ENCODE measurements around the gene DIMT1. TPM values are rescaled to one million over a fixed set of nuclear protein-coding genes. Genes with fewer than 3 reads are reported as not detected.

The DIMT1 gene
- total and polyA plus RNA-seq, 2 of the 8 experiments (the other 6 are each of a cell fraction or from before 2014, with no cell fraction given): 19.3 to 42.1 TPM

GRCh38 chr5:62432621-62433064 lies 28.9 kb upstream of the DIMT1 start:
- Histone ChIP-seq H3K23me2 (ENCODE audit: low read depth, low read length) (no peaks in the 10 kb centered on the region), H3K36me3 (ENCODE audit: control insufficient read depth in 2 of 4, insufficient read depth in 4 of 4, low read length in 3 of 4) (peaks cover 0 to 4% (median 0%) of the 10 kb centered on the region in 4 experiments; a peak in 1 of 8 replicates), H4K5ac (ENCODE audit: insufficient read length, low read depth, low read length) (no peak overlapping the region), H3K56ac (replicated peaks; ENCODE audit: insufficient read length, low read depth, low read length) (no peak overlapping the region), H2AFZ (ENCODE audit: low read length) (no peak overlapping the region), H4K91ac (replicated peaks; ENCODE audit: insufficient read length, low read length) (no peak overlapping the region), H3K9ac (replicated peaks in 1 of 4; ENCODE audit: extremely low read depth in 1 of 4, low read depth in 3 of 4, low read length in 3 of 4) (no peak overlapping the region), H4K20me1 (replicated peaks in 1 of 2; ENCODE audit: control insufficient read depth in 1 of 2, insufficient read depth in 2 of 2, low read length in 2 of 2) (peaks cover 2% of the 10 kb centered on the region in 2 experiments), H2BK12ac (ENCODE audit: low read depth, low read length) (no peak overlapping the region), H3K4me1 (replicated peaks in 1 of 4; ENCODE audit: control insufficient read depth in 3 of 4, insufficient read depth in 4 of 4, low read length in 3 of 4) (no peaks in the 10 kb centered on the region), H3K27ac (ENCODE audit: low read depth, low read length) (no peak overlapping the region), H4K8ac (ENCODE audit: extremely low read depth, insufficient read depth, low read length) (no peak overlapping the region), H2AK5ac (ENCODE audit: low read depth, low read length) (no peak overlapping the region), H3K9me3 (ENCODE audit: insufficient read depth in 2 of 2, low read depth in 1 of 2, low read length in 1 of 2) (no peaks in the 10 kb centered on the region), H3K4me3 (ENCODE audit: extremely low read depth in 1 of 4, insufficient read depth in 2 of 4, low read depth in 3 of 4, low read length in 4 of 4) (no peak overlapping the region), H3K79me1 (ENCODE audit: low read depth, low read length) (peaks cover 6% of the 10 kb centered on the region; the same call in 1 of the 2 replicates), H2BK15ac (ENCODE audit: low read length) (no peak overlapping the region), H3K79me2 (ENCODE audit: control insufficient read depth in 1 of 2, insufficient read depth in 2 of 2, low read length in 2 of 2) (peaks cover 3 to 78% of the 10 kb centered on the region in 2 experiments; a peak in 2 of 4 replicates), H2BK5ac (ENCODE audit: low read depth, low read length) (no peak overlapping the region), H3K4ac (replicated peaks; ENCODE audit: insufficient read length, low read depth, low read length) (no peak overlapping the region), H3K18ac (ENCODE audit: extremely low read depth, low read length) (no peak overlapping the region), H3K23ac (ENCODE audit: insufficient read length) (no peak overlapping the region), H2BK120ac (replicated peaks; ENCODE audit: low read depth, low read length) (no peak overlapping the region), H3K14ac (ENCODE audit: insufficient read length) (no peak overlapping the region), H3K4me2 (ENCODE audit: insufficient read depth in 1 of 2, low read depth in 2 of 2, low read length in 2 of 2) (no peak overlapping the region), H2BK20ac (ENCODE audit: low read length) (no peak overlapping the region), H3K27me3 (replicated peaks in 1 of 4; ENCODE audit: control insufficient read depth in 3 of 4, extremely low read depth in 1 of 4, insufficient read depth in 3 of 4, low read length in 3 of 4) (no peaks in the 10 kb centered on the region)
- DNase-seq (ENCODE audit: low read depth in 1 of 2, low spot score in 2 of 2) (no peak), FAIRE-seq (no peak)
- POLR2A ChIA-PET (ENCODE audit: partially characterized antibody): interaction anchor here (1.3 to 3.3 kb wide), 3 partner anchors 19 to 29 kb away, joined by 5 to 11 read pairs (median 5); partner anchors contain the start of gene DIMT1
- CTCF ChIA-PET (ENCODE audit: partially characterized antibody): interaction anchor here (0.6 to 5.2 kb wide), 4 partner anchors 10 to 487 kb away, joined by 3 to 32 read pairs (median 4); no protein-coding TSS in a partner anchor
- WGBS, 2 experiments (ENCODE audit: extremely low coverage in 1 of 2, insufficient coverage in 1 of 2, insufficient read length in 1 of 2, insufficient replicate concordance in 2 of 2, low coverage in 1 of 2, low lambda C conversion rate in 2 of 2, missing lambda C conversion rate in 1 of 2): 88% methylated on average over 5 of the region's 5 CpGs; no CpG with 5 or more reads in 1 of the 2 experiments
- TF ChIP-seq POLR2AphosphoS5 (IDR thresholded peaks at IDR 0.05; ENCODE audit: low read depth, low read length) (no peak), FOSL1 (IDR thresholded peaks at IDR 0.05; ENCODE audit: insufficient read depth, low read depth, low read length) (no peak), JUND (IDR thresholded peaks at IDR 0.05; ENCODE audit: low read length) (no peak), SIRT6 (IDR thresholded peaks at IDR 0.05; ENCODE audit: low read length) (no peak), TEAD4 (IDR thresholded peaks at IDR 0.05; ENCODE audit: low read depth, low read length) (no peak), GTF2F1 (IDR thresholded peaks at IDR 0.05; ENCODE audit: borderline replicate concordance, low read depth, low read length) (no peak), HDAC6 (IDR thresholded peaks at IDR 0.05; ENCODE audit: low read depth, low read length) (no peak), JUN (IDR thresholded peaks at IDR 0.05; ENCODE audit: low read depth, low read length) (no peak), SUZ12 (IDR thresholded peaks at IDR 0.05; ENCODE audit: low read length) (no peak), RAD21 (IDR thresholded peaks at IDR 0.05 in 1 of 2, conservative IDR thresholded peaks at IDR 0.05 in 1 of 2; ENCODE audit: low read depth in 2 of 2, low read length in 2 of 2) (no peak), POU5F1 (IDR thresholded peaks at IDR 0.05; ENCODE audit: low read depth, low read length) (no peak), GABPA (IDR thresholded peaks at IDR 0.05; ENCODE audit: borderline replicate concordance, insufficient read depth, low read length) (no peak), SP1 (IDR thresholded peaks at IDR 0.05; ENCODE audit: low read depth, low read length) (no peak), EZH2 (IDR thresholded peaks at IDR 0.05; ENCODE audit: low read depth, low read length, severe bottlenecking) (no peak), RFX5 (IDR thresholded peaks at IDR 0.05; ENCODE audit: borderline replicate concordance, low read depth, low read length) (no peak)
